IMR-90 (cell line): Measurements from ENCODE around the gene GAREM1. TPM values are rescaled to one million over a fixed set of nuclear protein-coding genes. Genes with fewer than 3 reads are reported as not detected.

Experiments used
- ATAC-seq: fragments of 200-7000 bp; cut with Tn5 transposase; 2 replicates; pipeline ENCODE4 v1.9.1; 2020; ENCODE audit warnings: low read depth, mild to moderate bottlenecking, moderate library complexity
- BruUV-seq: library from RNA; stranded (reverse); fragments of 400-500 nt; replicated peaks from 2 replicates; lab custom pipeline; 2021; lab: Mats Ljungman, UMichigan
- CTCF ChIA-PET: fragments of 300-600 bp; formaldehyde crosslinking; extraction: SDS; loops from one replicate; lab custom pipeline; 2021; ENCODE audit warnings: antibody characterized with exemption; lab: Yijun Ruan, JAX
- POLR2A ChIA-PET: fragments of 300-600 bp; sonication (Branson Sonifier 250); formaldehyde crosslinking; loops from one replicate; lab custom pipeline; 2022; ENCODE audit warnings: antibody characterized with exemption; ENCODE audit not compliant: unreplicated experiment; lab: Charles Lee
- DNase-seq: peaks from one replicate; pipeline ENCODE4 v3.0.0; 2013
- H2AFZ ChIP-seq: replicated peaks from 2 replicates; pipeline ENCODE3; 2013; ENCODE audit warnings: low read length, mild to moderate bottlenecking; ENCODE audit not compliant: poor library complexity
- H2AK5ac ChIP-seq: 2 replicates; pipeline ENCODE4 v1.6.1; 2013; ENCODE audit warnings: low read depth, low read length, inconsistent platforms
- H2AK9ac ChIP-seq: replicated peaks from 2 replicates; pipeline ENCODE3; 2013; ENCODE audit warnings: mild to moderate bottlenecking, low read depth, low read length, moderate library complexity; ENCODE audit not compliant: poor library complexity
- H2BK120ac ChIP-seq: 2 replicates; pipeline ENCODE4 v1.6.1; 2013; ENCODE audit warnings: low read depth, low read length, inconsistent platforms
- H2BK15ac ChIP-seq: 3 replicates; pipeline ENCODE4 v1.6.1; 2013; ENCODE audit warnings: low read depth, low read length, inconsistent platforms
- H2BK20ac ChIP-seq: 2 replicates; pipeline ENCODE4 v1.6.1; 2013; ENCODE audit warnings: low read depth, mild to moderate bottlenecking, inconsistent platforms, low read length, moderate library complexity
- H2BK5ac ChIP-seq: 2 replicates; pipeline ENCODE4 v1.6.1; 2013; ENCODE audit warnings: mild to moderate bottlenecking, low read depth, low read length, inconsistent platforms; ENCODE audit not compliant: poor library complexity, severe bottlenecking
- H3K14ac ChIP-seq: replicated peaks from 2 replicates; pipeline ENCODE4 v1.6.1; 2013; ENCODE audit warnings: low read depth, low read length, inconsistent platforms
- H3K18ac ChIP-seq: 2 replicates; pipeline ENCODE4 v1.6.1; 2013; ENCODE audit warnings: low read depth, low read length, control low read depth
- H3K23ac ChIP-seq: 2 replicates; pipeline ENCODE4 v1.6.1; 2013; ENCODE audit warnings: low read depth, low read length, inconsistent platforms
- H3K27ac ChIP-seq: 2 replicates; pipeline ENCODE4 v1.5.1; 2013; ENCODE audit warnings: mild to moderate bottlenecking, control low read depth, low read length; ENCODE audit not compliant: insufficient read depth
- H3K27me3 ChIP-seq: 2 replicates; pipeline ENCODE4 v1.6.1; 2013; ENCODE audit warnings: low read length; ENCODE audit not compliant: control insufficient read depth, insufficient read depth
- H3K36me3 ChIP-seq: 2 replicates; pipeline ENCODE4 v1.6.1; 2013; ENCODE audit warnings: low read length, mixed read lengths; ENCODE audit not compliant: control insufficient read depth, insufficient read depth
- H3K4ac ChIP-seq: 2 replicates; pipeline ENCODE4 v1.6.1; 2013; ENCODE audit warnings: low read depth, low read length, inconsistent platforms
- H3K4me1 ChIP-seq: 2 replicates; pipeline ENCODE4 v1.6.1; 2013; ENCODE audit warnings: low read length, mixed read lengths; ENCODE audit not compliant: control insufficient read depth, insufficient read depth
- H3K4me2 ChIP-seq: 2 replicates; pipeline ENCODE4 v1.6.1; 2013; ENCODE audit warnings: low read depth, mild to moderate bottlenecking, control low read depth, low read length, moderate library complexity
- H3K4me3 ChIP-seq: 2 replicates; pipeline ENCODE4 v1.5.1; 2013; ENCODE audit warnings: low read depth, mild to moderate bottlenecking, control low read depth, low read length, moderate library complexity; ENCODE audit not compliant: insufficient read depth
- H3K56ac ChIP-seq: 2 replicates; pipeline ENCODE4 v1.6.1; 2013; ENCODE audit warnings: low read length, inconsistent platforms; ENCODE audit not compliant: insufficient read depth; ENCODE audit errors: extremely low read depth
- H3K79me1 ChIP-seq, 2 experiments: 2 replicates each; pipeline ENCODE4 v1.6.1; 2013; ENCODE audit warnings: low read length in 2 of 2, inconsistent platforms in 1 of 2, low read depth in 1 of 2
- H3K9ac ChIP-seq: 2 replicates; pipeline ENCODE4 v1.6.1; 2013; ENCODE audit warnings: low read depth, low read length, control low read depth
- H3K9me1 ChIP-seq: 2 replicates; pipeline ENCODE4 v1.6.1; 2013; ENCODE audit warnings: low read length, inconsistent platforms; ENCODE audit not compliant: insufficient read depth
- H3K9me3 ChIP-seq: 2 replicates; pipeline ENCODE4 v1.6.1; 2013; ENCODE audit warnings: low read length; ENCODE audit not compliant: control insufficient read depth, insufficient read depth
- H4K20me1 ChIP-seq: 2 replicates; pipeline ENCODE4 v1.6.1; 2013; ENCODE audit warnings: low read length, inconsistent platforms; ENCODE audit not compliant: insufficient read depth
- H4K5ac ChIP-seq: 2 replicates; pipeline ENCODE4 v1.6.1; 2013; ENCODE audit warnings: mild to moderate bottlenecking, low read depth, low read length, control low read depth
- H4K8ac ChIP-seq, 2 experiments: 2 replicates each; pipeline ENCODE4 v1.6.1; 2013; ENCODE audit warnings: low read depth in 2 of 2, low read length in 2 of 2, control low read depth in 1 of 2, inconsistent platforms in 1 of 2
- H4K91ac ChIP-seq: 2 replicates; pipeline ENCODE4 v1.6.1; 2013; ENCODE audit warnings: low read depth, low read length, inconsistent platforms; ENCODE audit not compliant: insufficient read depth
- BHLHE40 ChIP-seq: fragments of 150-350 bp; IDR thresholded peaks from 2 replicates; pipeline ENCODE4 v1.6.1; 2016; ENCODE audit warnings: mild to moderate bottlenecking, low read depth, low read length
- CHD1 ChIP-seq: IDR thresholded peaks from 2 replicates; pipeline ENCODE4 v1.6.1; 2012; ENCODE audit warnings: low read depth, low read length, improper control_type of control experiment
- ELK1 ChIP-seq: fragments of 150-350 bp; IDR thresholded peaks from 2 replicates; pipeline ENCODE4 v1.6.1; 2016; ENCODE audit warnings: low read depth, mild to moderate bottlenecking, low read length, moderate library complexity, borderline replicate concordance
- FOS ChIP-seq: fragments of 150-350 bp; IDR thresholded peaks from 2 replicates; pipeline ENCODE4 v1.6.1; 2016; ENCODE audit warnings: low read depth, low read length
- MAFK ChIP-seq: IDR thresholded peaks from 2 replicates; pipeline ENCODE4 v1.6.1; 2012; ENCODE audit warnings: low read depth, low read length, improper control_type of control experiment
- MXI1 ChIP-seq: IDR thresholded peaks from 2 replicates; pipeline ENCODE4 v1.6.1; 2012; ENCODE audit warnings: low read depth, mild to moderate bottlenecking, low read length, moderate library complexity, borderline replicate concordance
- NFE2L2 ChIP-seq: fragments of 150-350 bp; IDR thresholded peaks from 2 replicates; pipeline ENCODE4 v1.6.1; 2016; ENCODE audit warnings: low read depth, mild to moderate bottlenecking, low read length
- RAD21 ChIP-seq: IDR thresholded peaks from 2 replicates; pipeline ENCODE4 v1.6.1; 2012; ENCODE audit warnings: low read length, improper control_type of control experiment
- RCOR1 ChIP-seq: IDR thresholded peaks from 2 replicates; pipeline ENCODE4 v1.6.1; 2012; ENCODE audit warnings: mild to moderate bottlenecking, low read length, improper control_type of control experiment; ENCODE audit not compliant: insufficient replicate concordance
- RFX5 ChIP-seq: IDR thresholded peaks from 2 replicates; pipeline ENCODE4 v1.8.0; 2012; ENCODE audit warnings: low read depth, mild to moderate bottlenecking, low read length, moderate library complexity
- WGBS, 2 experiments: methylation state at CpG; one replicate each; pipeline versions ENCODE4 v1.1.5 to v1.1.7; 2013; ENCODE audit warnings: missing lambda C conversion rate in 2 of 2; ENCODE audit not compliant: insufficient read length in 1 of 2; ENCODE audit errors: extremely low coverage in 2 of 2; 5-methylcytosine and 5-hydroxymethylcytosine counted together
- dilution Hi-C: fragments of 300-500 bp; cut with HindIII; formaldehyde crosslinking; loops from one replicate; pipeline ENCODE4 v1.14.3; 2018; ENCODE audit warnings: low sequenced_read_pairs; ENCODE audit not compliant: unreplicated experiment
- in situ Hi-C: fragments of 300-500 bp; cut with MboI; formaldehyde crosslinking; loops from 3 replicates; pipeline ENCODE4 v1.14.3; 2019; ENCODE audit warnings: low sequenced_read_pairs, inconsistent platforms, mixed read lengths
- intact Hi-C: fragments of 100-400 bp; cut with micrococcal nuclease; formaldehyde crosslinking; loops from 2 replicates; pipeline ENCODE4 v1.10.0; 2022
- polyA plus RNA-seq, 3 experiments: library from polyadenylated mRNA; depleted of rRNA; stranded (reverse); fragments of >200 nt; gene quantifications; 2 replicates each; pipeline ENCODE4 v1.2.3, GENCODE V29; 2012; ENCODE audit warnings: low replicate concordance in 1 of 3
- total RNA-seq: library from RNA; depleted of rRNA; stranded (reverse); fragments of >200 nt; gene quantifications from 2 replicates; pipeline ENCODE4 v1.2.3, GENCODE V29; 2012

Gene GAREM1
- total and polyA plus RNA-seq, 2 of the 4 experiments (the other 2 are of a cell fraction): 1.4 to 2.3 TPM

DNA sequence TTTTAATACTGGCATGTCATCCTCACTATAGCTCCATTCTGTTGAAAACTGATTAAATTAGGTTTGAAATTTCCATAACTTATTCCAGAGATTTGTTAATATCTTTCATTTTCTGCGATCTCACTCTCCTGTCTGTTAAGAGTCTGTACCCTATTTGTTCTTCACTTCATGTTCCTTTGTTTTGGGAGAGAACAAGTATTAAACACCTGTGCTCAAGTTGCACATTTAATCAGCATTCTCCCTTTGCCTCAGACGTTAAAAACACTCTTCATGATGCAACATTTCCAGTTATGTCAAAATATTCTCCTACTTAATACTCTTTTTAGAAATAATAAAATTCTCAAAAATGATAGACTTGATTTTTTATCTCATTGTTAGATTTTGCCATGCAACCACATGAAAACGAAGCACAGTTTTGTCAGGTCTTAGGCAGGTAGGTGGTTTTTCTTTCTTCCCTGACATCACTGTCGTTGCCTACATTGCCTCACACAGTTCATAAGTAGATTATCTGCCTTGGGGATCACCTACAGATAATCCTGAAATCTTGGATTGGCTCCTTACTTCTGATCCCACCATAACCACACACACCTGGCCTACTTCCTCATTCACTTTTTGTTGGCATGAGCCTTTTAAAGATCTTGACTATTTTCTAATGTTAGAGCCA lies 109.9 kb downstream of the GAREM1 start:
- Histone ChIP-seq H3K79me1 (no peaks in the 10 kb centered on the region; a peak in 1 of 4 replicates), H3K9me3 (no peaks in the 10 kb centered on the region), H3K14ac (peak overlapping the region; percentile 46; the same call in 1 of the 2 replicates), H3K36me3 (no peaks in the 10 kb centered on the region), H4K91ac (no peak overlapping the region), H3K23ac (peak overlapping the region; percentile 74; the same call in 1 of the 2 replicates), H2AFZ (no peak overlapping the region), H3K27ac (no peak overlapping the region), H2BK20ac (peak overlapping the region; percentile 57; the same call in 1 of the 2 replicates), H2BK5ac (no peak overlapping the region), H4K20me1 (no peaks in the 10 kb centered on the region), H2AK9ac (no peak overlapping the region), H3K4me3 (no peak overlapping the region), H3K9me1 (no peaks in the 10 kb centered on the region), H3K56ac (no peak overlapping the region), H2BK120ac (peak overlapping the region; percentile 78), H3K4me2 (no peak overlapping the region), H2BK15ac (no peak overlapping the region; the same call in 2 of the 3 replicates), H3K9ac (no peak overlapping the region), H3K27me3 (no peaks in the 10 kb centered on the region), H3K4ac (peak overlapping the region; percentile 39; the same call in 1 of the 2 replicates), H4K8ac (peak overlapping the region; percentile 22 to 75; a peak in 1 of 4 replicates), H3K18ac (no peak overlapping the region), H3K4me1 (peaks cover 2% of the 10 kb centered on the region; the same call in 1 of the 2 replicates), H2AK5ac (no peak overlapping the region; the same call in 1 of the 2 replicates), H4K5ac (no peak overlapping the region)
- BruUV-seq: no TSS peak
- dilution Hi-C loops (no loop called here), intact Hi-C loops (loop anchor here (5.0 kb wide), 1 partner anchor 106 kb away; no protein-coding TSS in a partner anchor), in situ Hi-C loops (no loop called here)
- DNase-seq (no peak), ATAC-seq (no peak)
- CTCF ChIA-PET: no interaction called here
- WGBS, 2 experiments: no CpG with 5 or more reads among the region's 4 CpGs
- POLR2A ChIA-PET: no interaction called here
- TF ChIP-seq BHLHE40 (no peak), MAFK (no peak), ELK1 (no peak), RCOR1 (no peak), RAD21 (no peak), MXI1 (no peak), FOS (no peak), NFE2L2 (no peak), RFX5 (no peak), CHD1 (no peak)
